Astrocyte of the spinal cord (primary cell): Measurements from ENCODE around the gene SSBP3.

ENCODE experiments used
- DNase-seq: peaks from one replicate; pipeline ENCODE4 v3.0.0; 2011; ENCODE audit warnings: low read depth, low spot score
- H3K4me3 ChIP-seq: 2 replicates; pipeline ENCODE4 v1.5.1; 2011; ENCODE audit warnings: low read depth, mild to moderate bottlenecking, low read length, moderate library complexity
- CTCF ChIP-seq: IDR thresholded peaks from 2 replicates; pipeline ENCODE4 v1.5.1; 2012; ENCODE audit warnings: low read depth, mild to moderate bottlenecking, low read length, inconsistent platforms
- in situ Hi-C: cut with HindIII; loops from 2 replicates; pipeline ENCODE4 v1.10.0; 2017; ENCODE audit warnings: low sequenced_read_pairs

SSBP3 gene

GRCh38 chr1:54413295-54413694 lies 7.1 kb upstream of the SSBP3 start:
- DNase-seq: peak; percentile 30
- in situ Hi-C loops: no loop called here
- H3K4me3 ChIP-seq: no peak overlapping the region
- no peak for TF ChIP-seq CTCF

DNA sequence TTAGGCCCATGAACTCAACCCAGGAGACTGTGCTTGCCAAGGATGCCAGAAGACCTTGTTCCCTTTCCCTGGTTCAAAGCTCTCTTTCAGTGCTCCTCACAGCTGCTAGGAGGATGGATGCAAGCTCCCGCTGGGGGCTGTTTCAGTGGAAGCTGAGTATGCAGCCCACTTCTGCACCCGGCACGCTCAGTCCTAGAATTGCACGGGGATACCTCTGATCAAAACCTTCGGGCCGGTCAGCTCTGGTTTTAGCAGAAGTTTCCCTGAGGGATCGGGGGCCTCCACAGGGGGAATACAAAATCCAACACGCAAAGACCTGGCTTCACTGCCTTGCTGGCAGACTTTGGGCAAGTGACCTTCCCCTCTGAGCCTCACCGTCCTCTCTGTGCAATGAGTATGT lies 4.2 kb upstream of the SSBP3 start:
- no peak for DNase-seq
- no peak overlapping the region for H3K4me3 ChIP-seq
- in situ Hi-C loops: no loop called here
- TF ChIP-seq CTCF: no peak

- H3K4me3 ChIP-seq: no peak overlapping the region
- DNase-seq: no peak
- TF ChIP-seq CTCF: no peak
- in situ Hi-C loops: no loop called here
Measured at GRCh38 chr1:54409156-54410142, 3.3 kb upstream of the SSBP3 start.

DNA sequence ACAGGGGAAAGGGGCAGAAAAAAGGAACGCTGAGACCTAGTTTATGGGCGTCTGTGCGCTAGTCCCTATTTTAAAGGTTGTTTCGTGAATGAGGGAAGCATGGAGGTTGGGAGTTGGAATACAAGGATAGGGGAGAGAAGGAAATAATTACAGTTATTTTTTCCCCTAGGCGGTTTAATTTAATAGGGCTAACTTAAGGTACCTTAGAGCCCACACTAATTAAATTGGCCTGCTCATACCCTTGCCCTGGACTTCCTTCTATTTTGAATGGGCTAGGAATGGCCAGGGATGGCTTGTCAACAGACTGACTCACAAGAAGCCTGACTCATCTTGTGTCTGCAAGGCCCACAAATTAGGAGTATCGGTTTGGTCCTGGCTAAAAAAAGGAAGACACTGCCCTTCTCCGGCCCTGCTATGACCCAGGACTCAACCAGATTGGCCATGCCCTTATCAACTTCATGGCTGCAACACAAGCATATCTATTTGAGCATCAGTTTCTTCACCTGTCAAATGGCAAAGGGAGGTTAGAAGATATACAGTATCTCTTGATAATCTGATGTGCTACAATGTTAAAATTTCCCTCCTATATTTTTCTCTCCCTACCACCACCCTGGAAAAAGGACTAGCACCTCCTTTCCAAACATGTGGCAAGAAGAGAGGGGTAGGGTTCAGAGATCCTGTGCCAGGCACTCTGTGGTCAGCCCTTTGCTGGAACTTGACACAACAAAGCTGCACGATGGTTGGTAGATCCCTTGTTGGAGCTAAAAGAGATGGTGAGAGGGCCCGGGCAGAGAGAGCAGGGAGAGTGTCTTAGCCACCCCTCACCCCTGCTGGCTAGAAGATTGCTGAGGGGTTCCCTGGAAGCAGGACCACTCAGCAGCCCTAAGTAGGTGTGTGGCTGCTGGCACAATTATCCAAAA lies 2.2 kb upstream of the SSBP3 start:
- no peak for TF ChIP-seq CTCF
- in situ Hi-C loops: no loop called here
- DNase-seq: peak; percentile 81
- no peak overlapping the region for H3K4me3 ChIP-seq

- peak overlapping the region; percentile 58 for H3K4me3 ChIP-seq
- peak; percentile 94 for DNase-seq
- in situ Hi-C loops: no loop called here
- TF ChIP-seq CTCF: no peak
Measured at GRCh38 chr1:54407404-54408146, 1.4 kb upstream of the SSBP3 start.

GRCh38 chr1:54407154-54407403 lies 885 bp upstream of the SSBP3 start:
- DNase-seq: no peak
- peak overlapping the region; percentile 58 for H3K4me3 ChIP-seq
- no peak for TF ChIP-seq CTCF
- in situ Hi-C loops: no loop called here
